Measurements from ENCODE around the gene BAZ1A. TPM values are rescaled to one million over a fixed set of nuclear protein-coding genes. Genes with fewer than 3 reads are reported as not detected.
A peak's percentile ranks its signal among the peaks of the same experiment; 100 is the strongest.

The BAZ1A gene
- total and polyA plus RNA-seq, 4 donors: 4.5 to 44.9 (median 13.3) TPM

- peak within 1 kb of the TSS; percentile 97 to 98 for H3K27ac ChIP-seq (ENCODE audit: low read depth in 1 of 2, low read length in 2 of 2)
- TF ChIP-seq ATF3 (IDR thresholded peaks at IDR 0.05) (no peak), SP1 (IDR thresholded peaks at IDR 0.05) (peak; percentile 9), YY1 (IDR thresholded peaks at IDR 0.05) (peak; percentile 68), NR2F2 (IDR thresholded peaks at IDR 0.05) (no peak), RXRA (IDR thresholded peaks at IDR 0.05) (peak in 1 of 2 donors; percentile 18), CTCF (IDR thresholded peaks at IDR 0.05; ENCODE audit: low read depth, low read length, missing input control) (no peak), FOXA2 (IDR thresholded peaks at IDR 0.05) (no peak), RAD21 (IDR thresholded peaks at IDR 0.05) (no peak), TAF1 (conservative IDR thresholded peaks at IDR 0.05) (peak; percentile 16), EGR1 (IDR thresholded peaks at IDR 0.05; ENCODE audit: low read depth in 2 of 2) (no peak), ZBTB33 (IDR thresholded peaks at IDR 0.05) (no peak), REST (IDR thresholded peaks at IDR 0.05) (no peak)
- H3K4me1 ChIP-seq (ENCODE audit: control insufficient read depth in 4 of 4, insufficient read depth in 4 of 4, low read length in 3 of 4): peaks cover under 1 to 28% (median 8%) of the 10 kb centered on the region in 4 donors
- DNase-seq (ENCODE audit: low spot score): peak; percentile 85
- under 1% methylated on average over 76 of the region's 76 CpGs for WGBS
- H3K27me3 ChIP-seq (ENCODE audit: control insufficient read depth in 4 of 4, insufficient read depth in 4 of 4, low read length in 3 of 4): no peaks in the 10 kb centered on the region
- peak within 1 kb of the TSS; percentile 73 to 96 for H3K9ac ChIP-seq (ENCODE audit: low read depth in 1 of 2, low read length in 2 of 2)
- peaks cover 2 to 8% (median 5%) of the 10 kb centered on the region in 4 donors for H3K36me3 ChIP-seq (ENCODE audit: control insufficient read depth in 4 of 4, insufficient read depth in 3 of 4, low read depth in 1 of 4, low read length in 3 of 4)
- no peaks in the 10 kb centered on the region for H3K9me3 ChIP-seq (ENCODE audit: control insufficient read depth in 4 of 4, low read length in 3 of 4)
- H3K4me3 ChIP-seq (ENCODE audit: low read depth in 1 of 3, low read length in 3 of 3): peak within 1 kb of the TSS; percentile 61 to 75 (median 69)
Measured at GRCh38 chr14:34714320-34715126, 160.6 kb downstream of the BAZ1A start, which contains the start of gene CFL2. TSS of gene CFL2 (minus strand) at chr14:34714593. CDS start at chr14:34714540, 53 bp downstream.

GRCh38 chr14:34713681-34714319 lies 161.4 kb downstream of the BAZ1A start:
- DNase-seq (ENCODE audit: low spot score): no peak
- Histone ChIP-seq H3K27me3 (ENCODE audit: control insufficient read depth in 4 of 4, insufficient read depth in 4 of 4, low read length in 3 of 4) (no peaks in the 10 kb centered on the region), H3K36me3 (ENCODE audit: control insufficient read depth in 4 of 4, insufficient read depth in 3 of 4, low read depth in 1 of 4, low read length in 3 of 4) (peaks cover 2 to 8% (median 5%) of the 10 kb centered on the region in 4 donors), H3K9ac (ENCODE audit: low read depth in 1 of 2, low read length in 2 of 2) (peak overlapping the region; percentile 64 to 96), H3K4me1 (ENCODE audit: control insufficient read depth in 4 of 4, insufficient read depth in 4 of 4, low read length in 3 of 4) (peaks cover 2 to 31% (median 12%) of the 10 kb centered on the region in 4 donors), H3K9me3 (ENCODE audit: control insufficient read depth in 4 of 4, low read length in 3 of 4) (no peaks in the 10 kb centered on the region), H3K27ac (ENCODE audit: low read depth in 1 of 2, low read length in 2 of 2) (peak overlapping the region; percentile 97 to 98), H3K4me3 (ENCODE audit: low read depth in 1 of 3, low read length in 3 of 3) (peak overlapping the region; percentile 61 to 75 (median 69))
- 2% methylated on average over 33 of the region's 33 CpGs for WGBS
- TF ChIP-seq EGR1 (IDR thresholded peaks at IDR 0.05; ENCODE audit: low read depth in 2 of 2): peak in 1 of 2 donors; percentile 96
- no peak for TF ChIP-seq NR2F2 (IDR thresholded peaks at IDR 0.05)
- TF ChIP-seq RAD21 (IDR thresholded peaks at IDR 0.05): no peak
- TF ChIP-seq REST (IDR thresholded peaks at IDR 0.05): no peak
- peak; percentile 10 for TF ChIP-seq MAX (IDR thresholded peaks at IDR 0.05)
- TF ChIP-seq TAF1 (conservative IDR thresholded peaks at IDR 0.05): peak; percentile 58
- TF ChIP-seq JUND (IDR thresholded peaks at IDR 0.05): peak in 1 of 2 donors; percentile 43
- TF ChIP-seq SP1 (IDR thresholded peaks at IDR 0.05): no peak
- TF ChIP-seq YY1 (IDR thresholded peaks at IDR 0.05): peak; percentile 16
- no peak for TF ChIP-seq FOXA1 (IDR thresholded peaks at IDR 0.05)

Data from liver (tissue), 9 donors.